ENCODE measurements around the gene OR5P2.

DNA sequence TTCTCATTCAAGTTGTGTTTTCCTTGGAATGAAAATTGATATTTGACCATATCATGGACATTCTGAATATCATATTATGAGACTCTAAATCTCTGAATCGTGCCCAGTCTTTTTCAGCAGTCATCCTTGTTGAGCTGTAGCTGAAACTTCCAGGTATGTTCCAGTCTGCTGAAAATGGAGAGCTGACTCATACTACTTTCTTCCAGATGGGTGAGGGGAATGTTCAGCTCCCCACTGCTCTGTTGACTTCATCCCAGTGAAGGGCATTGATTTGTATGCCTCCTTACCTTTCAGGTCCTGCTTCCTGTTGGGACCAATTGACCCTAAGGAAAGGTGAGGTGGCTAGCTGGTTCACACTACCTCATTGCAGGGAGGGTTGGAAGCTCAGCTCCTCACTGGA, 3.5 kb downstream of the OR5P2 start:
- no peak for TF ChIP-seq NFIC (IDR thresholded peaks at IDR 0.05; ENCODE audit: borderline replicate concordance)
- TF ChIP-seq EZH2phosphoT487 (IDR thresholded peaks at IDR 0.05; ENCODE audit: borderline replicate concordance, low read depth) = no peak
- TF ChIP-seq RAD21 (IDR thresholded peaks at IDR 0.05; ENCODE audit: low read length) = no peak
- TF ChIP-seq, protein P1, sequence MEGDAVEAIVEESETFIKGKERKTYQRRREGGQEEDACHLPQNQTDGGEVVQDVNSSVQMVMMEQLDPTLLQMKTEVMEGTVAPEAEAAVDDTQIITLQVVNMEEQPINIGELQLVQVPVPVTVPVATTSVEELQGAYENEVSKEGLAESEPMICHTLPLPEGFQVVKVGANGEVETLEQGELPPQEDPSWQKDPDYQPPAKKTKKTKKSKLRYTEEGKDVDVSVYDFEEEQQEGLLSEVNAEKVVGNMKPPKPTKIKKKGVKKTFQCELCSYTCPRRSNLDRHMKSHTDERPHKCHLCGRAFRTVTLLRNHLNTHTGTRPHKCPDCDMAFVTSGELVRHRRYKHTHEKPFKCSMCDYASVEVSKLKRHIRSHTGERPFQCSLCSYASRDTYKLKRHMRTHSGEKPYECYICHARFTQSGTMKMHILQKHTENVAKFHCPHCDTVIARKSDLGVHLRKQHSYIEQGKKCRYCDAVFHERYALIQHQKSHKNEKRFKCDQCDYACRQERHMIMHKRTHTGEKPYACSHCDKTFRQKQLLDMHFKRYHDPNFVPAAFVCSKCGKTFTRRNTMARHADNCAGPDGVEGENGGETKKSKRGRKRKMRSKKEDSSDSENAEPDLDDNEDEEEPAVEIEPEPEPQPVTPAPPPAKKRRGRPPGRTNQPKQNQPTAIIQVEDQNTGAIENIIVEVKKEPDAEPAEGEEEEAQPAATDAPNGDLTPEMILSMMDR (IDR thresholded peaks at IDR 0.05) = no peak
- TF ChIP-seq, protein P2, sequence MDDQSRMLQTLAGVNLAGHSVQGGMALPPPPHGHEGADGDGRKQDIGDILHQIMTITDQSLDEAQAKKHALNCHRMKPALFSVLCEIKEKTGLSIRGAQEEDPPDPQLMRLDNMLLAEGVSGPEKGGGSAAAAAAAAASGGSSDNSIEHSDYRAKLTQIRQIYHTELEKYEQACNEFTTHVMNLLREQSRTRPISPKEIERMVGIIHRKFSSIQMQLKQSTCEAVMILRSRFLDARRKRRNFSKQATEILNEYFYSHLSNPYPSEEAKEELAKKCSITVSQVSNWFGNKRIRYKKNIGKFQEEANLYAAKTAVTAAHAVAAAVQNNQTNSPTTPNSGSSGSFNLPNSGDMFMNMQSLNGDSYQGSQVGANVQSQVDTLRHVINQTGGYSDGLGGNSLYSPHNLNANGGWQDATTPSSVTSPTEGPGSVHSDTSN (IDR thresholded peaks at IDR 0.05) = no peak
- no peak for TF ChIP-seq TCF12 (IDR thresholded peaks at IDR 0.05)
- TF ChIP-seq, protein P3, sequence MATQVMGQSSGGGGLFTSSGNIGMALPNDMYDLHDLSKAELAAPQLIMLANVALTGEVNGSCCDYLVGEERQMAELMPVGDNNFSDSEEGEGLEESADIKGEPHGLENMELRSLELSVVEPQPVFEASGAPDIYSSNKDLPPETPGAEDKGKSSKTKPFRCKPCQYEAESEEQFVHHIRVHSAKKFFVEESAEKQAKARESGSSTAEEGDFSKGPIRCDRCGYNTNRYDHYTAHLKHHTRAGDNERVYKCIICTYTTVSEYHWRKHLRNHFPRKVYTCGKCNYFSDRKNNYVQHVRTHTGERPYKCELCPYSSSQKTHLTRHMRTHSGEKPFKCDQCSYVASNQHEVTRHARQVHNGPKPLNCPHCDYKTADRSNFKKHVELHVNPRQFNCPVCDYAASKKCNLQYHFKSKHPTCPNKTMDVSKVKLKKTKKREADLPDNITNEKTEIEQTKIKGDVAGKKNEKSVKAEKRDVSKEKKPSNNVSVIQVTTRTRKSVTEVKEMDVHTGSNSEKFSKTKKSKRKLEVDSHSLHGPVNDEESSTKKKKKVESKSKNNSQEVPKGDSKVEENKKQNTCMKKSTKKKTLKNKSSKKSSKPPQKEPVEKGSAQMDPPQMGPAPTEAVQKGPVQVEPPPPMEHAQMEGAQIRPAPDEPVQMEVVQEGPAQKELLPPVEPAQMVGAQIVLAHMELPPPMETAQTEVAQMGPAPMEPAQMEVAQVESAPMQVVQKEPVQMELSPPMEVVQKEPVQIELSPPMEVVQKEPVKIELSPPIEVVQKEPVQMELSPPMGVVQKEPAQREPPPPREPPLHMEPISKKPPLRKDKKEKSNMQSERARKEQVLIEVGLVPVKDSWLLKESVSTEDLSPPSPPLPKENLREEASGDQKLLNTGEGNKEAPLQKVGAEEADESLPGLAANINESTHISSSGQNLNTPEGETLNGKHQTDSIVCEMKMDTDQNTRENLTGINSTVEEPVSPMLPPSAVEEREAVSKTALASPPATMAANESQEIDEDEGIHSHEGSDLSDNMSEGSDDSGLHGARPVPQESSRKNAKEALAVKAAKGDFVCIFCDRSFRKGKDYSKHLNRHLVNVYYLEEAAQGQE (IDR thresholded peaks at IDR 0.05; ENCODE audit: low read depth, low read length) = no peak

Measured in SK-N-SH (cell line).